BE2C (cell line): Measurements from ENCODE around the gene ADAMTS3.

Experiments used
- DNase-seq: peaks from one replicate; pipeline ENCODE4 v3.0.0-alpha.2; 2020
- H3K27me3 ChIP-seq: fragments of 250-450 bp; sonication (Bioruptor Pico); 2 replicates; pipeline ENCODE4 v1.5.1; 2020; ENCODE audit warnings: mild to moderate bottlenecking
- H3K36me3 ChIP-seq: fragments of 250-450 bp; sonication (Bioruptor Pico); 2 replicates; pipeline ENCODE4 v1.5.1; 2020; ENCODE audit warnings: mild to moderate bottlenecking
- H3K4me1 ChIP-seq: fragments of 250-450 bp; sonication (Bioruptor Pico); 2 replicates; pipeline ENCODE4 v1.5.1; 2020
- H3K4me3 ChIP-seq: 2 replicates; pipeline ENCODE4 v1.5.1; 2011; ENCODE audit warnings: low read depth, low read length
- H3K9me3 ChIP-seq: fragments of 250-450 bp; sonication (Bioruptor Pico); 2 replicates; pipeline ENCODE4 v1.5.1; 2020
- CTCF ChIP-seq: IDR thresholded peaks from 2 replicates; pipeline ENCODE4 v1.5.1; 2012; ENCODE audit warnings: mild to moderate bottlenecking, low read depth, low read length

The ADAMTS3 gene

GRCh38 chr4:72358483-72358882 lies 210.5 kb downstream of the ADAMTS3 start:
- no peak for DNase-seq
- H3K27me3 ChIP-seq, result no peaks in the 10 kb centered on the region
- H3K4me1 ChIP-seq, result peaks cover 3% of the 10 kb centered on the region; the same call in 1 of the 2 replicates
- no peak overlapping the region for H3K4me3 ChIP-seq
- H3K36me3 ChIP-seq, result no peaks in the 10 kb centered on the region
- H3K9me3 ChIP-seq, result no peaks in the 10 kb centered on the region
- no peak for TF ChIP-seq CTCF

- no peaks in the 10 kb centered on the region for H3K9me3 ChIP-seq
- no peak for TF ChIP-seq CTCF
- H3K4me1 ChIP-seq, result peaks cover 3% of the 10 kb centered on the region; the same call in 1 of the 2 replicates
- H3K36me3 ChIP-seq, result no peaks in the 10 kb centered on the region
- DNase-seq, result no peak
- no peak overlapping the region for H3K4me3 ChIP-seq
- H3K27me3 ChIP-seq, result no peaks in the 10 kb centered on the region
Measured at GRCh38 chr4:72357908-72358307, 211.1 kb downstream of the ADAMTS3 start.

GRCh38 chr4:72352711-72353110 lies 216.3 kb downstream of the ADAMTS3 start:
- Histone ChIP-seq H3K4me1 (peaks cover 3% of the 10 kb centered on the region; the same call in 1 of the 2 replicates), H3K27me3 (no peaks in the 10 kb centered on the region), H3K36me3 (no peaks in the 10 kb centered on the region), H3K4me3 (no peak overlapping the region), H3K9me3 (no peaks in the 10 kb centered on the region)
- DNase-seq, result no peak
- TF ChIP-seq CTCF, result no peak

GRCh38 chr4:72351521-72351920 lies 217.5 kb downstream of the ADAMTS3 start:
- no peak for TF ChIP-seq CTCF
- H3K4me1 ChIP-seq, result peaks cover 3% of the 10 kb centered on the region; the same call in 1 of the 2 replicates
- H3K9me3 ChIP-seq, result no peaks in the 10 kb centered on the region
- H3K27me3 ChIP-seq, result no peaks in the 10 kb centered on the region
- no peaks in the 10 kb centered on the region for H3K36me3 ChIP-seq
- no peak overlapping the region for H3K4me3 ChIP-seq
- DNase-seq, result no peak

- no peak for DNase-seq
- Histone ChIP-seq H3K36me3 (no peaks in the 10 kb centered on the region), H3K27me3 (no peaks in the 10 kb centered on the region), H3K4me1 (no peaks in the 10 kb centered on the region; the same call in 1 of the 2 replicates), H3K9me3 (no peaks in the 10 kb centered on the region), H3K4me3 (no peak overlapping the region)
- no peak for TF ChIP-seq CTCF
Measured at GRCh38 chr4:72348701-72349100, 220.3 kb downstream of the ADAMTS3 start.

GRCh38 chr4:72344418-72344817 lies 224.6 kb downstream of the ADAMTS3 start:
- Histone ChIP-seq H3K36me3 (no peaks in the 10 kb centered on the region), H3K4me1 (peaks cover 7% of the 10 kb centered on the region), H3K9me3 (no peaks in the 10 kb centered on the region), H3K4me3 (no peak overlapping the region), H3K27me3 (no peaks in the 10 kb centered on the region)
- DNase-seq, result no peak
- TF ChIP-seq CTCF, result no peak
